ENCODE data around the gene DLEC1.

DLEC1 gene

GRCh38 chr3:38002940-38003339 lies 36.1 kb upstream of the DLEC1 start:
- DNase-seq = no peak

- peak; percentile 61 for DNase-seq
Observed at GRCh38 chr3:38003371-38003816, 35.6 kb upstream of the DLEC1 start.

- DNase-seq = no peak
Observed at GRCh38 chr3:38003817-38004414, 35.1 kb upstream of the DLEC1 start.

- peak; percentile 53 for DNase-seq
Observed at GRCh38 chr3:38004415-38005075, 34.5 kb upstream of the DLEC1 start.

- no peak for DNase-seq
Observed at GRCh38 chr3:38005076-38006020, 33.7 kb upstream of the DLEC1 start.

GRCh38 chr3:38006031-38006430 lies 33.0 kb upstream of the DLEC1 start:
- no peak for DNase-seq

GRCh38 chr3:38006445-38006995 lies 32.5 kb upstream of the DLEC1 start:
- no peak for DNase-seq

GRCh38 chr3:38007754-38008090 lies 31.3 kb upstream of the DLEC1 start:
- DNase-seq = no peak

GRCh38 chr3:38008191-38008701 lies 30.8 kb upstream of the DLEC1 start:
- DNase-seq = no peak

- DNase-seq = no peak
Observed at GRCh38 chr3:38008971-38009580, 29.9 kb upstream of the DLEC1 start.

- DNase-seq = no peak
Observed at GRCh38 chr3:38009807-38010591, 29.0 kb upstream of the DLEC1 start.

- no peak for DNase-seq
Observed at GRCh38 chr3:38011111-38011510, 27.9 kb upstream of the DLEC1 start.

- no peak for DNase-seq
Observed at GRCh38 chr3:38015485-38015884, 23.5 kb upstream of the DLEC1 start.

- no peak for DNase-seq
Observed at GRCh38 chr3:38015984-38016383, 23.0 kb upstream of the DLEC1 start.

- no peak for DNase-seq
Observed at GRCh38 chr3:38016410-38016809, 22.6 kb upstream of the DLEC1 start.

GRCh38 chr3:38016847-38017444 lies 22.1 kb upstream of the DLEC1 start:
- DNase-seq = no peak

- DNase-seq = no peak
Observed at GRCh38 chr3:38017445-38018295, 21.3 kb upstream of the DLEC1 start.

- no peak for DNase-seq
Observed at GRCh38 chr3:38018296-38019266, 20.4 kb upstream of the DLEC1 start.

- no peak for DNase-seq
Observed at GRCh38 chr3:38019658-38020341, 19.2 kb upstream of the DLEC1 start.
